K562 (cell line): ENCODE data around the gene UFSP1. TPM values are rescaled to one million over a fixed set of nuclear protein-coding genes. Genes with fewer than 3 reads are reported as not detected.

ENCODE experiments used
- HDGF ChIP-seq: fragments of 450-650 bp; IDR thresholded peaks from 2 replicates; pipeline ENCODE4 v1.6.1; 2016
- HNRNPH1 ChIP-seq: fragments of 200-400 bp; formaldehyde crosslinking; optimal IDR thresholded peaks from 2 replicates; pipeline ENCODE3; 2017; ENCODE audit warnings: low read depth, mild to moderate bottlenecking, low read length, moderate library complexity
- RBM15 ChIP-seq: fragments of 200-400 bp; formaldehyde crosslinking; IDR thresholded peaks from 2 replicates; pipeline ENCODE4 v1.6.1; 2018; ENCODE audit warnings: mild to moderate bottlenecking, low read length, moderate library complexity; ENCODE audit not compliant: insufficient read depth
- RBM39 ChIP-seq: fragments of 200-400 bp; formaldehyde crosslinking; optimal IDR thresholded peaks from 2 replicates; pipeline ENCODE3; 2018; ENCODE audit warnings: low read depth, low read length
- RFX1 ChIP-seq: fragments of 450-650 bp; IDR thresholded peaks from 2 replicates; pipeline ENCODE4 v1.6.1; 2016; ENCODE audit warnings: mild to moderate bottlenecking, moderate library complexity
- TRIM24 ChIP-seq, 2 experiments: fragments of 450-650 bp; IDR thresholded peaks; 2 replicates each; pipeline ENCODE4 v1.6.1; 2016
- ZNF408 ChIP-seq: fragments of 250-450 bp; sonication (Bioruptor Pico); IDR thresholded peaks from 2 replicates; pipeline ENCODE4 v1.4.0; 2020; ENCODE audit warnings: low read depth, mild to moderate bottlenecking, moderate library complexity
- polyA plus RNA-seq, 8 experiments: library from polyadenylated mRNA; depleted of rRNA in 4 of 8; stranded (reverse) in 5 of 8; unstranded in 3 of 8; fragments of >200 nt; fragmentation: Nextera tagmentation in 2 of 8; fragmentation: Illumina TruSeq in 1 of 8; extraction: Ambion mirVana in 2 of 8; extraction: Trizol in 1 of 8; gene quantifications; 2 replicates each; pipeline versions ENCODE4 v1.2.1 to v1.2.3, GENCODE V29; 2011 to 2014; ENCODE audit warnings: inconsistent platforms in 1 of 8, missing spikeins in 1 of 8
- total RNA-seq, 7 experiments: library from RNA; depleted of rRNA in 6 of 7; stranded (reverse); fragments of >200 nt in 6 of 7; fragmentation: Illumina TruSeq in 2 of 7; extraction: Trizol in 2 of 7; gene quantifications; 2 replicates each; pipeline versions ENCODE4 v1.2.1 to v1.2.3, GENCODE V29; 2011 to 2021; ENCODE audit warnings: low replicate concordance in 1 of 7
- TF ChIP-seq, protein P1 (sequence below): sonication (generic); formaldehyde crosslinking; IDR thresholded peaks from 2 replicates; pipeline ENCODE4 v1.8.1; 2023; ENCODE audit warnings: missing genetic modification reagents, mild to moderate bottlenecking, borderline replicate concordance
- TF ChIP-seq, protein P2 (sequence below): fragments of 250-450 bp; sonication (Bioruptor Pico); IDR thresholded peaks from 2 replicates; pipeline ENCODE4 v1.5.0; 2020; ENCODE audit warnings: mild to moderate bottlenecking
- TF ChIP-seq, protein P3 (sequence below), 2 experiments: fragments of 450-650 bp in 1 of 2; sonication (generic) in 1 of 2; formaldehyde crosslinking in 1 of 2; IDR thresholded peaks in 1 of 2; conservative IDR thresholded peaks in 1 of 2; 2 replicates each; pipeline versions ENCODE4 v1.6.1 to v1.8.1; 2016 to 2023; ENCODE audit warnings: mild to moderate bottlenecking in 2 of 2, moderate library complexity in 2 of 2, inconsistent platforms in 1 of 2, missing genetic modification reagents in 1 of 2
- TF ChIP-seq, protein P4 (sequence below), 3 experiments: fragments of 200-800 bp in 1 of 3; fragments of 250-450 bp in 1 of 3; fragments of 450-650 bp in 1 of 3; sonication (Bioruptor Pico) in 1 of 3; sonication (Bioruptor generic) in 1 of 3; formaldehyde crosslinking in 1 of 3; IDR thresholded peaks; 2 replicates each; pipeline versions ENCODE4 v1.6.1 to v1.8.0; 2016 to 2022; ENCODE audit warnings: mild to moderate bottlenecking in 2 of 3, missing genetic modification characterization in 2 of 3, missing compliant biosample characterization in 1 of 3, moderate library complexity in 1 of 3

UFSP1 gene
- total and polyA plus RNA-seq, 9 of the 15 experiments (the other 6 are each of a cell fraction or from before 2014, with no cell fraction given), result 0.50 to 18.8 (median 2.1) TPM

GRCh38 chr7:100887516-100888290, 1.8 kb downstream of the UFSP1 start (continued):
- TF ChIP-seq, protein P1, sequence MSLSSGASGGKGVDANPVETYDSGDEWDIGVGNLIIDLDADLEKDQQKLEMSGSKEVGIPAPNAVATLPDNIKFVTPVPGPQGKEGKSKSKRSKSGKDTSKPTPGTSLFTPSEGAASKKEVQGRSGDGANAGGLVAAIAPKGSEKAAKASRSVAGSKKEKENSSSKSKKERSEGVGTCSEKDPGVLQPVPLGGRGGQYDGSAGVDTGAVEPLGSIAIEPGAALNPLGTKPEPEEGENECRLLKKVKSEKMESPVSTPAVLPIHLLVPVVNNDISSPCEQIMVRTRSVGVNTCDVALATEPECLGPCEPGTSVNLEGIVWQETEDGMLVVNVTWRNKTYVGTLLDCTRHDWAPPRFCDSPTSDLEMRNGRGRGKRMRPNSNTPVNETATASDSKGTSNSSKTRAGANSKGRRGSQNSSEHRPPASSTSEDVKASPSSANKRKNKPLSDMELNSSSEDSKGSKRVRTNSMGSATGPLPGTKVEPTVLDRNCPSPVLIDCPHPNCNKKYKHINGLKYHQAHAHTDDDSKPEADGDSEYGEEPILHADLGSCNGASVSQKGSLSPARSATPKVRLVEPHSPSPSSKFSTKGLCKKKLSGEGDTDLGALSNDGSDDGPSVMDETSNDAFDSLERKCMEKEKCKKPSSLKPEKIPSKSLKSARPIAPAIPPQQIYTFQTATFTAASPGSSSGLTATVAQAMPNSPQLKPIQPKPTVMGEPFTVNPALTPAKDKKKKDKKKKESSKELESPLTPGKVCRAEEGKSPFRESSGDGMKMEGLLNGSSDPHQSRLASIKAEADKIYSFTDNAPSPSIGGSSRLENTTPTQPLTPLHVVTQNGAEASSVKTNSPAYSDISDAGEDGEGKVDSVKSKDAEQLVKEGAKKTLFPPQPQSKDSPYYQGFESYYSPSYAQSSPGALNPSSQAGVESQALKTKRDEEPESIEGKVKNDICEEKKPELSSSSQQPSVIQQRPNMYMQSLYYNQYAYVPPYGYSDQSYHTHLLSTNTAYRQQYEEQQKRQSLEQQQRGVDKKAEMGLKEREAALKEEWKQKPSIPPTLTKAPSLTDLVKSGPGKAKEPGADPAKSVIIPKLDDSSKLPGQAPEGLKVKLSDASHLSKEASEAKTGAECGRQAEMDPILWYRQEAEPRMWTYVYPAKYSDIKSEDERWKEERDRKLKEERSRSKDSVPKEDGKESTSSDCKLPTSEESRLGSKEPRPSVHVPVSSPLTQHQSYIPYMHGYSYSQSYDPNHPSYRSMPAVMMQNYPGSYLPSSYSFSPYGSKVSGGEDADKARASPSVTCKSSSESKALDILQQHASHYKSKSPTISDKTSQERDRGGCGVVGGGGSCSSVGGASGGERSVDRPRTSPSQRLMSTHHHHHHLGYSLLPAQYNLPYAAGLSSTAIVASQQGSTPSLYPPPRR (CRISPR knock-in tag), result no peak
- no peak for TF ChIP-seq RBM15
- TF ChIP-seq, protein P2, sequence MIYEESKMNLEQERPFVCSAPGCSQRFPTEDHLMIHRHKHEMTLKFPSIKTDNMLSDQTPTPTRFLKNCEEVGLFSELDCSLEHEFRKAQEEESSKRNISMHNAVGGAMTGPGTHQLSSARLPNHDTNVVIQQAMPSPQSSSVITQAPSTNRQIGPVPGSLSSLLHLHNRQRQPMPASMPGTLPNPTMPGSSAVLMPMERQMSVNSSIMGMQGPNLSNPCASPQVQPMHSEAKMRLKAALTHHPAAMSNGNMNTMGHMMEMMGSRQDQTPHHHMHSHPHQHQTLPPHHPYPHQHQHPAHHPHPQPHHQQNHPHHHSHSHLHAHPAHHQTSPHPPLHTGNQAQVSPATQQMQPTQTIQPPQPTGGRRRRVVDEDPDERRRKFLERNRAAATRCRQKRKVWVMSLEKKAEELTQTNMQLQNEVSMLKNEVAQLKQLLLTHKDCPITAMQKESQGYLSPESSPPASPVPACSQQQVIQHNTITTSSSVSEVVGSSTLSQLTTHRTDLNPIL (CRISPR knock-in tag), result no peak
- TF ChIP-seq RBM39, result no peak
- no peak for TF ChIP-seq HNRNPH1
- no peak for TF ChIP-seq TRIM24 (IDR thresholded peaks at IDR 0.05)
- TF ChIP-seq HDGF, result no peak
- no peak for TF ChIP-seq ZNF408 (CRISPR knock-in tag)
- TF ChIP-seq, protein P3, sequence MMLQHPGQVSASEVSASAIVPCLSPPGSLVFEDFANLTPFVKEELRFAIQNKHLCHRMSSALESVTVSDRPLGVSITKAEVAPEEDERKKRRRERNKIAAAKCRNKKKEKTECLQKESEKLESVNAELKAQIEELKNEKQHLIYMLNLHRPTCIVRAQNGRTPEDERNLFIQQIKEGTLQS (IDR thresholded peaks at IDR 0.05), result no peak
- TF ChIP-seq, protein P3 (CRISPR knock-in tag; conservative IDR thresholded peaks at IDR 0.05), result no peak
- TF ChIP-seq, protein P4, sequence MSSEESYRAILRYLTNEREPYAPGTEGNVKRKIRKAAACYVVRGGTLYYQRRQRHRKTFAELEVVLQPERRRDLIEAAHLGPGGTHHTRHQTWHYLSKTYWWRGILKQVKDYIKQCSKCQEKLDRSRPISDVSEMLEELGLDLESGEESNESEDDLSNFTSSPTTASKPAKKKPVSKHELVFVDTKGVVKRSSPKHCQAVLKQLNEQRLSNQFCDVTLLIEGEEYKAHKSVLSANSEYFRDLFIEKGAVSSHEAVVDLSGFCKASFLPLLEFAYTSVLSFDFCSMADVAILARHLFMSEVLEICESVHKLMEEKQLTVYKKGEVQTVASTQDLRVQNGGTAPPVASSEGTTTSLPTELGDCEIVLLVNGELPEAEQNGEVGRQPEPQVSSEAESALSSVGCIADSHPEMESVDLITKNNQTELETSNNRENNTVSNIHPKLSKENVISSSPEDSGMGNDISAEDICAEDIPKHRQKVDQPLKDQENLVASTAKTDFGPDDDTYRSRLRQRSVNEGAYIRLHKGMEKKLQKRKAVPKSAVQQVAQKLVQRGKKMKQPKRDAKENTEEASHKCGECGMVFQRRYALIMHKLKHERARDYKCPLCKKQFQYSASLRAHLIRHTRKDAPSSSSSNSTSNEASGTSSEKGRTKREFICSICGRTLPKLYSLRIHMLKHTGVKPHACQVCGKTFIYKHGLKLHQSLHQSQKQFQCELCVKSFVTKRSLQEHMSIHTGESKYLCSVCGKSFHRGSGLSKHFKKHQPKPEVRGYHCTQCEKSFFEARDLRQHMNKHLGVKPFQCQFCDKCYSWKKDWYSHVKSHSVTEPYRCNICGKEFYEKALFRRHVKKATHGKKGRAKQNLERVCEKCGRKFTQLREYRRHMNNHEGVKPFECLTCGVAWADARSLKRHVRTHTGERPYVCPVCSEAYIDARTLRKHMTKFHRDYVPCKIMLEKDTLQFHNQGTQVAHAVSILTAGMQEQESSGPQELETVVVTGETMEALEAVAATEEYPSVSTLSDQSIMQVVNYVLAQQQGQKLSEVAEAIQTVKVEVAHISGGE (CRISPR knock-in tag; IDR thresholded peaks at IDR 0.05), result no peak
- TF ChIP-seq RFX1, result no peak
